ENCODE data around the gene RAB5IF. TPM values are rescaled to one million over a fixed set of nuclear protein-coding genes. Genes with fewer than 3 reads are reported as not detected.

The RAB5IF gene
- total RNA-seq, 1 experiment from 2014 or later, result 112 TPM

DNA sequence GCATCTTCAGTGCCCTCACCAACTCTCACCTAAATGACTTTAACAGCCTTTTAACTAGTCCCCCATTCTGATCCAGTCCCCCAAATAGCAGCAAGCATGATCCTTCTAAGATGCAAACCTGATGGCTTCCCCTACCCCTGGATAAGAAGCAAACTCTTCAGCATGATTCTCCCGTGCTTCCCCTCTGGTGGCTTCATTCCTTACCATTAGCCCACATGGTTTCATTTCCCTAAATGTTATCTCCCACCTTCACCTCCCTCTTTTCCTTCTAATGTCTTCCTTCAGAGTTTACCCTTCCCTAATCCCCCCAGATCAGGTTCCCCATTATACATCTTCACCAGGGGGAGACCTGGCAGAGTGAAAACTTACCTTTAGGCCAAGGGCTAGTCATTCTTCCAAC, 4.0 kb upstream of the RAB5IF start:
- Mint-ChIP-seq H3K9me3 (ENCODE audit: unreplicated experiment) (no peaks in the 10 kb centered on the region), H3K27me3 (ENCODE audit: insufficient read depth, unreplicated experiment) (no peaks in the 10 kb centered on the region), H3K36me3 (ENCODE audit: insufficient read depth, unreplicated experiment) (peaks cover 4% of the 10 kb centered on the region), H3K27ac (ENCODE audit: low read depth, unreplicated experiment) (no peak overlapping the region), H3K4me3 (ENCODE audit: unreplicated experiment) (no peak overlapping the region), H3K4me1 (ENCODE audit: insufficient read depth, unreplicated experiment) (no peaks in the 10 kb centered on the region)
- TF ChIP-seq, protein P1, sequence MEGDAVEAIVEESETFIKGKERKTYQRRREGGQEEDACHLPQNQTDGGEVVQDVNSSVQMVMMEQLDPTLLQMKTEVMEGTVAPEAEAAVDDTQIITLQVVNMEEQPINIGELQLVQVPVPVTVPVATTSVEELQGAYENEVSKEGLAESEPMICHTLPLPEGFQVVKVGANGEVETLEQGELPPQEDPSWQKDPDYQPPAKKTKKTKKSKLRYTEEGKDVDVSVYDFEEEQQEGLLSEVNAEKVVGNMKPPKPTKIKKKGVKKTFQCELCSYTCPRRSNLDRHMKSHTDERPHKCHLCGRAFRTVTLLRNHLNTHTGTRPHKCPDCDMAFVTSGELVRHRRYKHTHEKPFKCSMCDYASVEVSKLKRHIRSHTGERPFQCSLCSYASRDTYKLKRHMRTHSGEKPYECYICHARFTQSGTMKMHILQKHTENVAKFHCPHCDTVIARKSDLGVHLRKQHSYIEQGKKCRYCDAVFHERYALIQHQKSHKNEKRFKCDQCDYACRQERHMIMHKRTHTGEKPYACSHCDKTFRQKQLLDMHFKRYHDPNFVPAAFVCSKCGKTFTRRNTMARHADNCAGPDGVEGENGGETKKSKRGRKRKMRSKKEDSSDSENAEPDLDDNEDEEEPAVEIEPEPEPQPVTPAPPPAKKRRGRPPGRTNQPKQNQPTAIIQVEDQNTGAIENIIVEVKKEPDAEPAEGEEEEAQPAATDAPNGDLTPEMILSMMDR (IDR thresholded peaks at IDR 0.05; ENCODE audit: unreplicated experiment), result no peak
- no peak for DNase-seq (ENCODE audit: unreplicated experiment)
- ChIA-PET CTCF (interaction anchor here (1.2 kb wide), 1 partner anchor 153 kb away, joined by 4 read pairs; no protein-coding TSS in a partner anchor), POLR2A (interaction anchor here (0.7 to 1.6 kb wide), 2 partner anchors 13 to 27 kb away, joined by 4 read pairs; no protein-coding TSS in a partner anchor)
- intact Hi-C loops (cut with micrococcal nuclease), result no loop called here
- no TSS peak for BruUV-seq (replicated peaks)

GRCh38 chr20:36604952-36605398, 604 bp upstream of the RAB5IF start:
- TF ChIP-seq, protein P1 (IDR thresholded peaks at IDR 0.05; ENCODE audit: unreplicated experiment), result no peak
- H3K36me3 Mint-ChIP-seq (ENCODE audit: insufficient read depth, unreplicated experiment), result peaks cover 26% of the 10 kb centered on the region
- no peaks in the 10 kb centered on the region for H3K27me3 Mint-ChIP-seq (ENCODE audit: insufficient read depth, unreplicated experiment)
- TSS peak; percentile 87 for BruUV-seq (replicated peaks)
- H3K4me3 Mint-ChIP-seq (ENCODE audit: unreplicated experiment), result peak overlapping the region; percentile 99
- intact Hi-C loops (cut with micrococcal nuclease), result loop anchor here (1.0 kb wide), 1 partner anchor 49 kb away; no protein-coding TSS in a partner anchor
- ChIA-PET POLR2A (interaction anchor here (0.6 to 4.3 kb wide), 25 partner anchors 9 to 651 kb away, joined by 3 to 67 read pairs (median 7); partner anchors contain the start of genes AAR2, DSN1, NDRG3 and SCAND1), CTCF (interaction anchor here (0.6 to 4.6 kb wide), 29 partner anchors 9 to 1169 kb away, joined by 3 to 58 read pairs (median 5); partner anchors contain the start of gene TGIF2)
- peak; percentile 26 for DNase-seq (ENCODE audit: unreplicated experiment)
- peaks cover 4% of the 10 kb centered on the region for H3K4me1 Mint-ChIP-seq (ENCODE audit: insufficient read depth, unreplicated experiment)
- H3K9me3 Mint-ChIP-seq (ENCODE audit: unreplicated experiment), result no peaks in the 10 kb centered on the region
- peak overlapping the region; percentile 98 for H3K27ac Mint-ChIP-seq (ENCODE audit: low read depth, unreplicated experiment)

DNA sequence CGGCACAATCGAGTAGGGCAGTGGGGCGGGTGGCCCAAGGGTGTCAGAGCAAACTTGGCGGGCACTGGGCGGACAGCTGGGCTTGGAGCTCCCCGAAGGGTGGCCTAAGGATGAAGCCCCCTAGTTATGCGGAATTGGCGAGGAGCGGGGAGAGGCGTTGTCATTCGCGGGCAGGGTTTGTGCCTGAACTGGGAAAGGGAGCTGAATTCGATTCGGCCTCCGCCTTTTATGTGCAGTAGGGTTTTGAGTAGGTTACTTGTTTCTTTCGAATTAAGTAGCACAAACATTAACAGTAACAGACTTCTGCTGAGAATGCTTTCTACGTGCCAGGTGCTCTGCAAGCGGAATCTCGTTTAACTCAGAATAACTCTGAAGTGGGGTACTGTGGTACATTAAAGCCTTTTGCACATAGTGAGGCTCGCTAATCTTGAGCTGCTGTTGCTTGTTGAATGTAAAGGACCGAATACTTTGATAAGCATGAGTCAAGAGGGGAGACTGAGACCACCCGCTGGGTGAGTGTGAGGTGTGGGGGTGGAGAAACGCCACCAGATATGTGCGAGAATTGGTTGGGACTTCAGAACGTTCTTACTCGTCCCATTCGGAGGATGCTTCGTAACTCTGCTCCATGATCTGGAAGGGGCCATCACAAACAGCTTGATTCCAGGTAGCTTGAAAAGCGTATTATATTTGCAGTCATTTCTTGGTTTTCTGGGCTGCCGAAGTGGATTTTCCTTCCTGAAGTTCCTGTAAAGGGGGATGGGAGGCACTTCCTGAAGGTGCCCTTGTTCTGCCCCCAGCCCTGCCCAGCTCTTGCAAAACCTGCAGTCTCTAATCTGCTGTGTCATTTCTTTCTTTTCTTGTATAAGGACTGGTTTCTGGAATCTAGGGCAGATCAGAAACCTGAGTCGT, 833 bp downstream of the RAB5IF start:
- BruUV-seq (replicated peaks), result TSS peak; percentile 40
- Mint-ChIP-seq H3K4me3 (ENCODE audit: unreplicated experiment) (peak overlapping the region; percentile 99), H3K27me3 (ENCODE audit: insufficient read depth, unreplicated experiment) (no peaks in the 10 kb centered on the region), H3K36me3 (ENCODE audit: insufficient read depth, unreplicated experiment) (peaks cover 41% of the 10 kb centered on the region), H3K9me3 (ENCODE audit: unreplicated experiment) (no peaks in the 10 kb centered on the region), H3K4me1 (ENCODE audit: insufficient read depth, unreplicated experiment) (peaks cover 4% of the 10 kb centered on the region), H3K27ac (ENCODE audit: low read depth, unreplicated experiment) (peak overlapping the region; percentile 98)
- ChIA-PET CTCF (interaction anchor here (0.6 to 4.6 kb wide), 30 partner anchors 8 to 652 kb away, joined by 3 to 58 read pairs (median 4); partner anchors contain the start of genes AAR2, DSN1 and TGIF2), POLR2A (interaction anchor here (0.6 to 4.3 kb wide), 39 partner anchors 8 to 731 kb away, joined by 3 to 67 read pairs (median 6); partner anchors contain the start of genes DSN1, NDRG3, SCAND1 and TGIF2)
- DNase-seq (ENCODE audit: unreplicated experiment), result peak; percentile 34
- TF ChIP-seq, protein P1 (IDR thresholded peaks at IDR 0.05; ENCODE audit: unreplicated experiment), result no peak
- intact Hi-C loops (cut with micrococcal nuclease), result no loop called here

Measured in MCF 10A (cell line).